Mesenchymal stem cell (in vitro differentiated cells and primary cell): ENCODE results near the gene THRA.
A peak's percentile ranks its signal among the peaks of the same experiment; 100 is the strongest.

Source experiments
- DNase-seq: peaks from one replicate; pipeline ENCODE4 v3.0.0-alpha.2; 2013
- H2AFZ ChIP-seq: one replicate; pipeline ENCODE4 v1.6.1; 2013; ENCODE audit warnings: low read depth, mild to moderate bottlenecking, control low read depth, inconsistent platforms, low read length, moderate library complexity
- H2AK5ac ChIP-seq: 2 replicates; pipeline ENCODE4 v1.6.1; 2013; ENCODE audit warnings: low read length, moderate library complexity, mild to moderate bottlenecking, inconsistent platforms; ENCODE audit not compliant: severe bottlenecking
- H2BK120ac ChIP-seq: one replicate; pipeline ENCODE4 v1.6.1; 2013; ENCODE audit warnings: low read depth, mild to moderate bottlenecking, inconsistent platforms, low read length, moderate library complexity
- H2BK12ac ChIP-seq, 2 experiments: one replicate each; pipeline ENCODE4 v1.6.1; 2013; ENCODE audit warnings: inconsistent platforms in 2 of 2, low read length in 2 of 2, mild to moderate bottlenecking in 2 of 2, moderate library complexity in 2 of 2, control low read depth in 1 of 2
- H2BK15ac ChIP-seq: one replicate; pipeline ENCODE4 v1.6.1; 2013; ENCODE audit warnings: mild to moderate bottlenecking, low read depth, inconsistent platforms; ENCODE audit not compliant: poor library complexity, severe bottlenecking
- H2BK5ac ChIP-seq: 2 replicates; pipeline ENCODE4 v1.6.1; 2013; ENCODE audit warnings: low read depth, mild to moderate bottlenecking, low read length, control low read depth, inconsistent platforms; ENCODE audit not compliant: poor library complexity, severe bottlenecking
- H3K14ac ChIP-seq, 2 experiments: one replicate each; pipeline ENCODE4 v1.6.1; 2013; ENCODE audit warnings: inconsistent platforms in 2 of 2, low read length in 2 of 2, control low read depth in 1 of 2, mild to moderate bottlenecking in 1 of 2, moderate library complexity in 1 of 2
- H3K18ac ChIP-seq, 2 experiments: one replicate each; pipeline ENCODE4 v1.6.1; 2013; ENCODE audit warnings: inconsistent platforms in 2 of 2, low read length in 2 of 2, control low read depth in 1 of 2, low read depth in 1 of 2, mild to moderate bottlenecking in 1 of 2
- H3K23ac ChIP-seq, 2 experiments: one replicate each; pipeline ENCODE4 v1.6.1; 2013; ENCODE audit warnings: inconsistent platforms in 2 of 2, low read length in 2 of 2, mild to moderate bottlenecking in 2 of 2, moderate library complexity in 2 of 2, control low read depth in 1 of 2
- H3K27ac ChIP-seq: 2 replicates; pipeline ENCODE4 v1.5.1; 2013; ENCODE audit warnings: mild to moderate bottlenecking, moderate library complexity, low read length, control low read depth, inconsistent platforms; ENCODE audit not compliant: poor library complexity, severe bottlenecking
- H3K27me3 ChIP-seq, 2 experiments: 2 replicates each; pipeline versions ENCODE4 v1.6.1 to v1.7.0; 2013; ENCODE audit warnings: low read length in 2 of 2, mild to moderate bottlenecking in 2 of 2, moderate library complexity in 2 of 2, control low read depth in 1 of 2, inconsistent platforms in 1 of 2; ENCODE audit not compliant: control insufficient read depth in 1 of 2, insufficient read depth in 1 of 2
- H3K36me3 ChIP-seq, 2 experiments: 2 replicates each; pipeline versions ENCODE4 v1.6.1 to v1.7.0; 2013; ENCODE audit warnings: low read length in 2 of 2, control low read depth in 1 of 2, inconsistent platforms in 1 of 2, low read depth in 1 of 2, mild to moderate bottlenecking in 1 of 2; ENCODE audit not compliant: insufficient read depth in 2 of 2, control insufficient read depth in 1 of 2
- H3K4ac ChIP-seq, 2 experiments: one replicate each; pipeline ENCODE4 v1.6.1; 2013; ENCODE audit warnings: inconsistent platforms in 2 of 2, low read length in 2 of 2, mild to moderate bottlenecking in 2 of 2, moderate library complexity in 2 of 2, control low read depth in 1 of 2, low read depth in 1 of 2
- H3K4me1 ChIP-seq: 2 replicates; pipeline ENCODE4 v1.6.1; 2013; ENCODE audit warnings: low read depth, low read length, control low read depth; ENCODE audit not compliant: control insufficient read depth, insufficient read depth
- H3K4me2 ChIP-seq: 2 replicates; pipeline ENCODE4 v1.6.1; 2013; ENCODE audit warnings: low read length, mild to moderate bottlenecking, inconsistent platforms; ENCODE audit not compliant: poor library complexity, severe bottlenecking
- H3K4me3 ChIP-seq, 2 experiments: 2 replicates each; pipeline versions ENCODE4 v1.5.1 to v1.7.0; 2013; ENCODE audit warnings: low read length in 2 of 2, mild to moderate bottlenecking in 2 of 2, control low read depth in 1 of 2, low read depth in 1 of 2; ENCODE audit not compliant: insufficient read depth in 1 of 2
- H3K79me1 ChIP-seq: replicated peaks from 2 replicates; pipeline ENCODE4 v1.6.1; 2013; ENCODE audit warnings: mild to moderate bottlenecking, control low read depth, low read length, inconsistent platforms; ENCODE audit not compliant: poor library complexity, severe bottlenecking
- H3K9ac ChIP-seq: 2 replicates; pipeline ENCODE4 v1.7.0; 2013; ENCODE audit warnings: mild to moderate bottlenecking, low read length, moderate library complexity
- H3K9me3 ChIP-seq: 2 replicates; pipeline ENCODE4 v1.7.0; 2013; ENCODE audit warnings: mild to moderate bottlenecking, low read length; ENCODE audit not compliant: control insufficient read depth
- H4K8ac ChIP-seq: one replicate; pipeline ENCODE4 v1.6.1; 2013; ENCODE audit warnings: inconsistent platforms, mild to moderate bottlenecking, low read length, moderate library complexity
- H4K91ac ChIP-seq: one replicate; pipeline ENCODE4 v1.6.1; 2013; ENCODE audit warnings: mild to moderate bottlenecking, low read length, inconsistent platforms
- WGBS: methylation state at CpG from one replicate; pipeline ENCODE4 v1.1.7; 2013; ENCODE audit warnings: mixed read lengths; 5-methylcytosine and 5-hydroxymethylcytosine counted together

THRA gene

GRCh38 chr17:40105861-40106759, 43.3 kb downstream of the THRA start:
- no peak overlapping the region for H2BK5ac ChIP-seq
- H2BK15ac ChIP-seq: peak overlapping the region; percentile 45
- H3K27me3 ChIP-seq: no peaks in the 10 kb centered on the region
- peak overlapping the region; percentile 12 to 39 for H3K4ac ChIP-seq
- 97% methylated on average over 3 of the region's 5 CpGs for WGBS
- H3K4me3 ChIP-seq: no peak overlapping the region
- no peak overlapping the region for H2AK5ac ChIP-seq
- H3K4me2 ChIP-seq: no peak overlapping the region
- H2BK120ac ChIP-seq: no peak overlapping the region
- no peaks in the 10 kb centered on the region for H3K9me3 ChIP-seq
- no peak overlapping the region for H3K23ac ChIP-seq
- H3K4me1 ChIP-seq: peaks cover 20% of the 10 kb centered on the region
- H3K27ac ChIP-seq: no peak overlapping the region
- no peaks in the 10 kb centered on the region for H3K36me3 ChIP-seq
- H4K91ac ChIP-seq: peak overlapping the region; percentile 62
- no peak overlapping the region for H3K14ac ChIP-seq
- no peaks in the 10 kb centered on the region for H3K79me1 ChIP-seq
- H2BK12ac ChIP-seq: peak overlapping the region; percentile 20 to 23
- peak overlapping the region; percentile 80 for H4K8ac ChIP-seq
- H2AFZ ChIP-seq: no peak overlapping the region
- no peak for DNase-seq
- peak overlapping the region; percentile 88 for H3K9ac ChIP-seq
- H3K18ac ChIP-seq: peak overlapping the region; percentile 42 to 73

- Histone ChIP-seq H3K27ac (no peak overlapping the region), H3K18ac (peak overlapping the region; percentile 91 to 97), H3K79me1 (no peaks in the 10 kb centered on the region), H3K4me2 (no peak overlapping the region), H2BK120ac (peak overlapping the region; percentile 97), H2BK12ac (peak overlapping the region; percentile 97 to 98), H3K27me3 (no peaks in the 10 kb centered on the region), H4K91ac (peak overlapping the region; percentile 97), H2AK5ac (no peak overlapping the region), H2AFZ (peak overlapping the region; percentile 3), H2BK15ac (peak overlapping the region; percentile 92), H3K4me1 (peaks cover 27% of the 10 kb centered on the region), H3K23ac (peak overlapping the region in 1 of 2 experiments; percentile 31), H3K9ac (peak overlapping the region; percentile 88), H3K14ac (peak overlapping the region in 1 of 2 experiments; percentile 91), H3K36me3 (no peaks in the 10 kb centered on the region), H3K4me3 (peak overlapping the region in 1 of 2 experiments; percentile 41), H3K4ac (peak overlapping the region; percentile 91 to 98), H4K8ac (peak overlapping the region; percentile 98), H3K9me3 (no peaks in the 10 kb centered on the region), H2BK5ac (no peak overlapping the region)
- 34% methylated on average over 13 of the region's 20 CpGs for WGBS
- DNase-seq: peak; percentile 57
These were observed 44.2 kb downstream of the THRA start for GRCh38 chr17:40106760-40107521.

GRCh38 chr17:40107522-40108174, 44.9 kb downstream of the THRA start:
- 49% methylated on average over 5 of the region's 5 CpGs for WGBS
- Histone ChIP-seq H4K91ac (peak overlapping the region; percentile 97), H3K14ac (peak overlapping the region in 1 of 2 experiments; percentile 91), H2BK5ac (no peak overlapping the region), H3K9me3 (no peaks in the 10 kb centered on the region), H3K27ac (no peak overlapping the region), H3K4me3 (peak overlapping the region in 1 of 2 experiments; percentile 41), H3K9ac (peak overlapping the region; percentile 88), H3K4me2 (no peak overlapping the region), H3K27me3 (no peaks in the 10 kb centered on the region), H2BK12ac (peak overlapping the region; percentile 97 to 98), H3K36me3 (no peaks in the 10 kb centered on the region), H3K4me1 (peaks cover 30% of the 10 kb centered on the region), H3K18ac (peak overlapping the region; percentile 91 to 97), H3K79me1 (peaks cover 2% of the 10 kb centered on the region), H2AFZ (peak overlapping the region; percentile 3), H2BK120ac (peak overlapping the region; percentile 97), H2BK15ac (peak overlapping the region; percentile 92), H3K23ac (peak overlapping the region; percentile 25 to 84), H2AK5ac (peak overlapping the region; percentile 42), H3K4ac (peak overlapping the region; percentile 91 to 98), H4K8ac (peak overlapping the region; percentile 98)
- DNase-seq: peak; percentile 78
